ENCODE measurements around the gene MAPT.
"Not testable (repeated sequence)": the region's sequence is repeated elsewhere in the genome, so short reads cannot be mapped to it uniquely, and the experiment has no call there.

The MAPT gene

GRCh38 chr17:45956090-45956489 lies 61.7 kb downstream of the MAPT start:
- no peak for DNase-seq

DNA sequence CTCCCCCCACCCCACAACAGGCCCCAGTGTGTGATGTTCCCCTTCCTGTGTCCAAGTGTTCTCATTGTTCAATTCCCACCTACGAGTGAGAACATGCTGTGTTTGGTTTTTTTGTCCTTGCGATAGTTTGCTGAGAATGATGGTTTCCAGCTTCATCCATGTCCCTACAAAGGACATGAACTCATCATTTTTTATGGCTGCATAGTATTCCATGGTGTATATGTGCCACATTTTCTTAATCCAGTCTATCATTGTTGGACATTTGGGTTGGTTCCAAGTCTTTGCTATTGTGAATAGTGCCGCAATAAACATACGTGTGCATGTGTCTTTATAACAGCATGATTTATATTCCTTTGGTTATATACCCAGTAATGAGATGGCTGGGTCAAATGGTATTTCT lies 62.4 kb downstream of the MAPT start:
- not testable (repeated sequence) for DNase-seq

- no peak for DNase-seq
Observed at GRCh38 chr17:45958307-45958706, 64.0 kb downstream of the MAPT start.

DNA sequence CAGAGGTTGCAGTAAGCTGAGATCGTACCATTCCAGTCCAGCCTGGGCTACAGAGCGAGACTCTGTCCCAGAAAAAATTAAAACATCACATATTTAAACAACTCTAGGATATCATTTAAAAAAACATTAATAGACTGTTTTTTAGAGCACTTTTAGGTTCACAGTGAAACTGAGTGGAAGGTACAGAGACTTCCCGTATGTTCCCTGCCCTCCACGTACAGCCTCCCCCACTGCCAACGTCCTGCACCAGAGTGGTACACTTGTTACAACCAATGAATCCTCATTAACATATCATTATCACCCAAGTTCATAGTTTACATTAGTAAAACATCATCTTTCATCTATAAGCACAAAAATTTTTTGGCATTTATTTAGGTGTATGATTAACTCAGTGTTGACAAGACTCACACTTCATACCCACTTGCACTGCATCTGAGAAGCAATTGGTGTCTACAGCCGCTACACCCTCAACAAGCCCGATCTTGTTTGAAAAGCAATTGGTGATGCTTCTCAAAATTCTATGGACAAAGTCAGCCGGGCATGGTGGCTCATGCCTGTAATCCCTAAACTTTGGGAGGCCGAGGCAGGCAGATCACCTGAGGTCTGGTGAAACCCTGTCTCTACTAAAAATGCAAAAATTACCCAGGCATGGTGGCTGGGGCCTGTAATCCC lies 64.8 kb downstream of the MAPT start:
- no peak for DNase-seq

- no peak for DNase-seq
Observed at GRCh38 chr17:45960311-45960710, 66.0 kb downstream of the MAPT start.

DNA sequence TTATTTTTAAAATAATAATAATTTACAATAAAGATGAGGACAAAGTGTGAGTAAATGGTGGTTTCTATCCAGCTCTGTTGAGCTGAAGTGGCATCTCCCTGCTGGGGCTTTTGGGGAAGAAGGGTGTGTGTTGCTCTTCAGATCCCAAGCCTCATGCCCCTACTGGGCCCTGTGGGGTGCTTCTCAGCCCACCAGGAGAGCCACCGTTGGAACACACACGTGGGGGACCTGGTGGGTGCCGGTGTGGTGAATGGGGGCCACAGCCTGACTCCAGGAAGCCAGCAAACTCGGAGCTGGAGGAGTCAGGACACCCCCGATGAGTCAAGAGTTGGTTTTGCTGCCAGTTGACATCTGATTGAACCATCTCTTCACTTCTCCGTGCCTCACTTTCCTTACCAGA lies 66.9 kb downstream of the MAPT start:
- no peak for DNase-seq

DNA sequence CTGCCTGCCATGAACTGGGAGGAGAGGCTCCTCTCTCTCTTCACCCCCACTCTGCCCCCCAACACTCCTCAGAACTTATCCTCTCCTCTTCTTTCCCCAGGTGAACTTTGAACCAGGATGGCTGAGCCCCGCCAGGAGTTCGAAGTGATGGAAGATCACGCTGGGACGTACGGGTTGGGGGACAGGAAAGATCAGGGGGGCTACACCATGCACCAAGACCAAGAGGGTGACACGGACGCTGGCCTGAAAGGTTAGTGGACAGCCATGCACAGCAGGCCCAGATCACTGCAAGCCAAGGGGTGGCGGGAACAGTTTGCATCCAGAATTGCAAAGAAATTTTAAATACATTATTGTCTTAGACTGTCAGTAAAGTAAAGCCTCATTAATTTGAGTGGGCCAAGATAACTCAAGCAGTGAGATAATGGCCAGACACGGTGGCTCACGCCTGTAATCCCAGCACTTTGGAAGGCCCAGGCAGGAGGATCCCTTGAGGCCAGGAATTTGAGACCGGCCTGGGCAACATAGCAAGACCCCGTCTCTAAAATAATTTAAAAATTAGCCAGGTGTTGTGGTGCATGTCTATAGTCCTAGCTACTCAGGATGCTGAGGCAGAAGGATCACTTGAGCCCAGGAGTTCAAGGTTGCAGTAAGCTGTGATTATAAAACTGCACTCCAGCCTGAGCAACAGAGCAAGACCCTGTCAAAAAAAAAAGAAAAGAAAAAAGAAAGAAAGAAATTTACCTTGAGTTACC lies 68.0 kb downstream of the MAPT start:
- no peak for DNase-seq

DNA sequence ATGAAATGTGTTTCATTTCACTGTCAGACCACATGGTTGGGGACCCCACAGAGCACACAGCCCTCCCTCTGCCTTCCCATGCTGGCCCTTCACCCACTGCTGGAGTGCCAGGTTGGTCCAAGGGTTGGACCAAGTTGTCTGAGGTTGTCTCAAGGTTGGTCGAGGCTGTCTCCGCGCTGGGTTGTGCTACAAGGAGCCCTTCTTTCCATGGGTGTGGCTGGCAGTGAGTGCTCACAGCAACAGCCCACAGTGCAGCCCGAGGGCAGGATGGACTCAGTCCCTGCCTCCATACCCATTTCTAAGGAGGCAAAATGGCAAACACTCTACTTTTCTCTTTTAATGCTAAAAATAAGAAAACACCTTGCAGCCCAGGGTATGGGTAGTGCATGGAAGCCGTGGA lies 68.9 kb downstream of the MAPT start:
- no peak for DNase-seq

DNA sequence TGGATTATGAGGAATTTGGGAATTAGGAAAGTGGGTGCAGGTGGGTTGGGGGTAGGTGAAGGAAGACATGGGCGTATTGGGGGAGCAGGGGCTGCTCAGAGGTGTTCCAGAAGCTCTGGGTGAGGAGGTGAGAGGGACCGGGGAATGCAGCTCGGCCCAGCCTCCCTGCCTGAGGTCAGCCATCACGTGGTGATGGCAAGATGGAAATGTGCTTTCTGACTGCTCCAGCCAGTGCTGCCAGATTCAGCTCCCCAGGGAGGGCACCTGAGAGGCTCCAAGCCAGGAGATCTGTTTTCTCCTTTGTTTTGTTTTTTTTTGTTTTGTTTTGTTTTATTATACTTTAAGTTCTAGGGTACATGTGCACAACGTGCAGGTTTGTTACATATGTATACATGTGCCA lies 69.5 kb downstream of the MAPT start:
- no peak for DNase-seq

DNA sequence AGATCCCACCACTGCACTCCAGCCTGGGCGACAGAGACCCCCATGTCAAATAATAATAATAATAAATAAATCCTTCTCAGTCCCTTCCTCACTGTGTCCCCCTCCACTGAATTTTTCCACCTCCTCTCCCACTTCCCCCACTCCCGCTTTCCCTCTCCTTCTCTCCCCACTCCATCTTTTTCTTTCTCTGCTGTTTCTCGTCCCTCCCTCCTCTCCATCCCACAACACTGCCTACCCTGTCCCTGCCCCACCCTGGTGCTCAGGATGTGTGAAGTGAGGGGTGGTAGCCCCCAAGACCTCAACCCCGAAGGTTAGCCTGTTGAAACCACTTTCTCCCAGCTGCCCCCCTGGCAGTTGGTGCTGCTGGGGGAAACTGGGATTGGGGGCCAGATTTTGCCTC lies 70.3 kb downstream of the MAPT start:
- no peak for DNase-seq

- no peak for DNase-seq
Observed at GRCh38 chr17:45965812-45966211, 71.5 kb downstream of the MAPT start.

DNA sequence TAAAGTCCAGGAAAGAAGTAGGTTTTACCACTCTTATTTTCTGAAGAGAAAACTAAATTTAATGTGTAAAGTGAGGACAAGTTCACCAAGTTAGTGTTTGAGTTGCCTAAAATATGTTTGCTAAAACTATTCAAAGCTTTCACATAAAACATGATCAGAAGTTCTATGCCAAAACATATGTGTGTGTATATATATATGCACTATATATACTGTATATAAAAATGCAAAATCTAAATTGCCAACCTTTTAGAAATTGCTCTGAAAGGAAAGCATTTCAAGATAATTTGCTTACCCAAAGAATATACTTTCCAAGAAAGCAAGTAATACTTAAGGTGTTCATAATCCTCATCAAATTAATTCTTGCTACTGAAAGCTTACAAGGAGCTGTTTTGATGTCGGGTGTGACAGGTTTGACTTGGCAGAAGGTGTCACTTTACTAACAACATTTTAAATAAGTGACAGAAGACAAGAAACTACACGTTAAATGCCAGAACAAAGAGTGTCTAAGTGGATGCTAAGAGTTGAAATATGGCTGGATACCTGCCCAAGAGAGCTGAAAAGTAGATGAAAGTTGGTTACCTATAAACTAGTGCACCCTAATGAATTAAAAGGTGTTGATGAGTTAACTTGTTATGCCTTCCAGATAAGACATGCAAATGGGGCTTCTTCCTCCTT lies 72.4 kb downstream of the MAPT start:
- DNase-seq, result no peak

GRCh38 chr17:45967378-45967777 lies 73.0 kb downstream of the MAPT start:
- DNase-seq, result no peak

DNA sequence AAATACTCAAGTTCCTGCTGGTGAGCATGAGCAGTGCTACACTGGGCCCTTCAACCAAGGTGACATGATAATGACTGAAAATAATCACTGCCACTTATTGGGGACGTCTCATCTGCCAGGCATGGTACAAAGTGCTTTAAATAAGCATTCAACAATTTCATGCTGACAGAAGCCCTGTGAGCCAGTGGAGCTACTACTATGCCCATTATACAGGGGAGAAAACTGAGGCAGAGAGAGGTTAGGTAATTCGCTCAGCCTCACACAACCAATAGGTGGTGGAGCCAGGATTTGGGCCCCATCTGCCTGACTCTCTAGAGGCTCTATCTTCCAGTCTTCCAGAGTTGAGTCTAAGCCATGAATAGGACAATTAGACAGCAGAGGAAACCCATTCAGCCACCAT lies 74.4 kb downstream of the MAPT start:
- DNase-seq, result no peak

- no peak for DNase-seq
Observed at GRCh38 chr17:45969726-45970125, 75.4 kb downstream of the MAPT start.

DNA sequence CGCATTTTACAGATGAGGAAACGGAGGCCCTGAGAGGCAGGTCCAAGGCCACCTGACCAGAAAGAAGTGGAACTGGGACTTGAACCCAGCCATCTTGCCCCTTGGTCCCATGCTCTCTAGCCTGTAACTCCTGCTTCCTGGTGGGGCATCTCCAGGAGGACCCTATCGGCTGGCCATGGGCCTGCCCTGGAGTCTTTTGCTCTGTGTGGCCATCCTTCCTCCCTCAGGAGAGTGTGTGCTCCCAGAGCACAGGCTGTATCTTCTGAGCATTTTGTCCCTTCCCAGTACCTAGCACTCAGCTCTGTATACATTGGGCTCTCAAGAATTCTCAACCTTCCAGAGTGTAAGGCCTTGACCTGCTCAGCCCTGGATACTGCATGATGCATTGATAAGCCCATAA lies 76.3 kb downstream of the MAPT start:
- no peak for DNase-seq

DNA sequence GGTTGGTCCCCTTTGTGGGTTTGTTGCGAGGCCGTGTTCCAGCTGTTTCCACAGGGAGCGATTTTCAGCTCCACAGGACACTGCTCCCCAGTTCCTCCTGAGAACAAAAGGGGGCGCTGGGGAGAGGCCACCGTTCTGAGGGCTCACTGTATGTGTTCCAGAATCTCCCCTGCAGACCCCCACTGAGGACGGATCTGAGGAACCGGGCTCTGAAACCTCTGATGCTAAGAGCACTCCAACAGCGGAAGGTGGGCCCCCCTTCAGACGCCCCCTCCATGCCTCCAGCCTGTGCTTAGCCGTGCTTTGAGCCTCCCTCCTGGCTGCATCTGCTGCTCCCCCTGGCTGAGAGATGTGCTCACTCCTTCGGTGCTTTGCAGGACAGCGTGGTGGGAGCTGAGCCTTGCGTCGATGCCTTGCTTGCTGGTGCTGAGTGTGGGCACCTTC lies 77.4 kb downstream of the MAPT start:
- DNase-seq, result no peak

GRCh38 chr17:45972531-45972930 lies 78.2 kb downstream of the MAPT start:
- no peak for DNase-seq

DNA sequence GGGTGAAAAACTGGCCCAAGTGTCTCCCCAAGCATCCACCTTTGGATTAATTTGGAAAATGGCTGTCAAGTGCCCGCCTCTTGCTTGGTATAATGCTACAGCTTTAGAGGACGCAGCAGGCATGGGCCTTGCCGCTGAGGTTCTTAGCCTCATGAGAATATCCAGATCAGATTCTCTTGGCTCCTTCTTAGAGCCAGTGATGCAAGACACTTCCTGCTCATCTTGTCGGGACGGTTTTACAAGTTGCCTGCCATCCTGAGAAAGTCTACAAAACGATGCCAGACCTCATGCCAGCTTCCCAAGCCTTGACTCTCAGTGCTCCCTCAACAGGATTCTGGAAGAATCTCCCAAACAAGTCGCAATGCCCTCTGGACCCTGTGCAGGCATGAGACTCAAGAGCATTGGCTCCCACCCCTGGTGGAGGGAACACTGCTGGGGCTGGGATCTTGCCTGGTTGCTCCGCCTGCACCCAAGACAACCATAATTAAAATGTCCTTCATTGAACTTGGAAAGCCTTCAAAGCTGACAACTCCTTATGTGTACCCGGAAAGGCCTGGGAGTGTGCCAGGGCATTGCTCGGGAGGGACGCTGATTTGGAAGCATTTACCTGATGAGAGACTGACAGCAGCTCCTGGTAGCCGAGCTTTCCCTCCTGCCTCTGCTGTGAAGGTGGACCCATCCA lies 78.9 kb downstream of the MAPT start:
- no peak for DNase-seq

GRCh38 chr17:45973946-45974859 lies 79.8 kb downstream of the MAPT start:
- no peak for DNase-seq

GRCh38 chr17:45974916-45975630 lies 80.7 kb downstream of the MAPT start:
- no peak for DNase-seq

All from CD4-positive, alpha-beta T cell treated with Interleukin-17A for 4 hours (primary cell).